ENCODE results near the gene TMEM63A. TPM values are rescaled to one million over a fixed set of nuclear protein-coding genes. Genes with fewer than 3 reads are reported as not detected.
A peak's percentile ranks its signal among the peaks of the same experiment; 100 is the strongest.

Gene TMEM63A
- total RNA-seq, 1 donor from 2014 or later, result 38.1 TPM

DNA sequence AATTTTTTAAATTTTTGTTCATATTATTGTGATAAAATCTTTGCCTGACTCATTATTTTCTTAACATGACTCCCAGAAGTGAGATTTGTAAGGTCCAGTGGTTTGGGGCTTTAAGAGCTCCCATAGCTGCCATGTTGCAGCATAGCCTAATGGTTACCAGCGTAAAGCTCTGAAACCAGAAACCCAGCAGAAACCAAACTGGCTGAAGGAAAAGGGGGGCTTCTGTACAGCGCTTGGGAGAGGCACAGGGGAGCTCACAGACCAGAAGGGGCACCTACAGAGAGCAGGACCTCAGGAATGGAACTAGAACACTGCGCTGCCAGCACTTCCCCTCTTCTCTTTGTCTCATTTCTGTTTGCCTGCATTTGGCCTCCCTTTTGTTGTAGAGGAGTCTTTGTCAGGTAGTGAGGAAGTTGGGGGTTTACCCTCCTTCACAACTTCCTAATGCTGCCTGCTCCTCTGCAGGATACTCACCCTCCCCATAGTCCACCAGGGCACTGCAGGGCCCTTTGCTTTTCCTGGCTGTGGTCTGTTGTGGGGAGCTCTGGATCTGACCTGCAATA, 44.5 kb upstream of the TMEM63A start:
- intact Hi-C loops (cut with DNase I), result no loop called here
- DNase-seq (ENCODE audit: extremely low spot score in 2 of 2), result no peak
- Histone ChIP-seq H3K36me3 (peaks cover 0 to 6% of the 10 kb centered on the region in 2 donors), H3K27ac (no peak overlapping the region), H3K9me3 (no peaks in the 10 kb centered on the region), H3K4me3 (no peak overlapping the region), H3K27me3 (no peaks in the 10 kb centered on the region), H3K4me1 (peaks cover 27% of the 10 kb centered on the region)
- TF ChIP-seq CTCF (IDR thresholded peaks at IDR 0.05) (no peak), POLR2A (IDR thresholded peaks at IDR 0.05) (no peak), POLR2AphosphoS5 (IDR thresholded peaks at IDR 0.05; ENCODE audit: insufficient read depth in 1 of 2, low read depth in 1 of 2) (no peak)

- DNase-seq (ENCODE audit: extremely low spot score in 2 of 2), result peak in 1 of 2 donors; percentile 97
- H3K4me3 ChIP-seq, result peak within 1 kb of the TSS; percentile 84 to 99
- TF ChIP-seq POLR2A (IDR thresholded peaks at IDR 0.05), result peak; percentile 77 to 95
- TF ChIP-seq POLR2AphosphoS5 (IDR thresholded peaks at IDR 0.05; ENCODE audit: insufficient read depth in 1 of 2, low read depth in 1 of 2), result peak; percentile 72 to 95
- no peak for TF ChIP-seq CTCF (IDR thresholded peaks at IDR 0.05)
- peaks cover 51% of the 10 kb centered on the region for H3K4me1 ChIP-seq
- intact Hi-C loops (cut with DNase I), result no loop called here
- peak within 1 kb of the TSS; percentile 93 for H3K27ac ChIP-seq
- H3K27me3 ChIP-seq, result no peaks in the 10 kb centered on the region
- peaks cover 0 to 6% of the 10 kb centered on the region in 2 donors for H3K36me3 ChIP-seq
- H3K9me3 ChIP-seq, result no peaks in the 10 kb centered on the region
Measured at GRCh38 chr1:225923692-225924555, 41.7 kb upstream of the TMEM63A start, which contains the start of gene PYCR2. Gene PYCR2 (minus strand): TSS chr1:225924250. CDS start chr1:225924110, 140 bp downstream.

DNA sequence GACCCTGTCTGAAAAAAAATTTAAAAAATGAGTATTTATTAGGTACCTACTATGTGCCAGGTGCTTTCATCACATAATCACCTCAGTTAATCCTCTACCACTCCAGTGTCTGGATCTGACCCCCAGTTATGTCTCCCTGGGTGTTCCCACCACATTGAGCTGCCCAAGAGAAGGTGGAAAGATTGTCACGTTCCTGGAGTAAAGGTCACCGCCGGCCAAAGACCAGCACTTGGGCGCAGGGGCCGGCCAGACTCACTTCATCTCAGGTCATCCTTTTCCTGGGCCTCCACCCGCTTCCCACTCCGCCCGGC, 41.2 kb upstream of the TMEM63A start:
- no peak for DNase-seq (ENCODE audit: extremely low spot score in 2 of 2)
- Histone ChIP-seq H3K27ac (peak overlapping the region; percentile 93), H3K4me3 (peak overlapping the region; percentile 84 to 99), H3K9me3 (no peaks in the 10 kb centered on the region), H3K4me1 (peaks cover 51% of the 10 kb centered on the region), H3K27me3 (no peaks in the 10 kb centered on the region), H3K36me3 (peaks cover 0 to 6% of the 10 kb centered on the region in 2 donors)
- TF ChIP-seq CTCF (IDR thresholded peaks at IDR 0.05) (no peak), POLR2AphosphoS5 (IDR thresholded peaks at IDR 0.05; ENCODE audit: insufficient read depth in 1 of 2, low read depth in 1 of 2) (no peak), POLR2A (IDR thresholded peaks at IDR 0.05) (no peak)
- intact Hi-C loops (cut with DNase I), result no loop called here

- TF ChIP-seq CTCF (IDR thresholded peaks at IDR 0.05) (no peak), POLR2AphosphoS5 (IDR thresholded peaks at IDR 0.05; ENCODE audit: insufficient read depth in 1 of 2, low read depth in 1 of 2) (peak in 1 of 2 donors; percentile 54), POLR2A (IDR thresholded peaks at IDR 0.05) (no peak)
- intact Hi-C loops (cut with DNase I), result no loop called here
Measured at GRCh38 chr1:225921734-225922709, 39.8 kb upstream of the TMEM63A start.

More at GRCh38 chr1:225921734-225922709, 39.8 kb upstream of the TMEM63A start:
- no peak overlapping the region for H3K4me3 ChIP-seq
- no peak overlapping the region for H3K27ac ChIP-seq
- H3K9me3 ChIP-seq, result no peaks in the 10 kb centered on the region
- peaks cover 51% of the 10 kb centered on the region for H3K4me1 ChIP-seq
- H3K36me3 ChIP-seq, result peaks cover 0 to 6% of the 10 kb centered on the region in 2 donors
- DNase-seq (ENCODE audit: extremely low spot score in 2 of 2), result no peak
- H3K27me3 ChIP-seq, result no peaks in the 10 kb centered on the region
